Measurements from ENCODE around the gene CDK8. TPM values are rescaled to one million over a fixed set of nuclear protein-coding genes. Genes with fewer than 3 reads are reported as not detected.
"Not testable (repeated sequence)": the region's sequence is repeated elsewhere in the genome, so short reads cannot be mapped to it uniquely, and the experiment has no call there.

Gene CDK8
- total RNA-seq, 2 experiments from 2014 or later, result 26.9 to 28.4 TPM

- CTCF ChIA-PET, result no interaction called here
- POLR2A ChIA-PET, result no interaction called here
These were observed 53.8 kb downstream of the CDK8 start for GRCh38 chr13:26307701-26308100.

- POLR2A ChIA-PET, result no interaction called here
- CTCF ChIA-PET, result no interaction called here
These were observed 54.3 kb downstream of the CDK8 start for GRCh38 chr13:26308250-26308649.

GRCh38 chr13:26308836-26309235, 54.9 kb downstream of the CDK8 start:
- ChIA-PET CTCF (no interaction called here), POLR2A (no interaction called here)

- CTCF ChIA-PET, result no interaction called here
- POLR2A ChIA-PET, result no interaction called here
These were observed 56.1 kb downstream of the CDK8 start for GRCh38 chr13:26310003-26310402.

GRCh38 chr13:26310470-26310869, 56.5 kb downstream of the CDK8 start:
- ChIA-PET CTCF (no interaction called here), POLR2A (no interaction called here)

GRCh38 chr13:26312019-26312418, 58.1 kb downstream of the CDK8 start:
- CTCF ChIA-PET, result not testable (repeated sequence)
- POLR2A ChIA-PET, result interaction anchor here (0.6 kb wide), 1 partner anchor 11 kb away, joined by 5 read pairs; no protein-coding TSS in a partner anchor

- CTCF ChIA-PET, POLR2A ChIA-PET: not testable (repeated sequence)
These were observed 62.2 kb downstream of the CDK8 start for GRCh38 chr13:26316095-26316494.

- ChIA-PET CTCF (no interaction called here), POLR2A (no interaction called here)
These were observed 66.8 kb downstream of the CDK8 start for GRCh38 chr13:26320766-26321165.

GRCh38 chr13:26323127-26323526, 69.2 kb downstream of the CDK8 start:
- ChIA-PET CTCF (no interaction called here), POLR2A (no interaction called here)

GRCh38 chr13:26323764-26324163, 69.8 kb downstream of the CDK8 start:
- ChIA-PET POLR2A (no interaction called here), CTCF (no interaction called here)

- CTCF ChIA-PET, result no interaction called here
- POLR2A ChIA-PET, result no interaction called here
These were observed 70.4 kb downstream of the CDK8 start for GRCh38 chr13:26324294-26324693.

GRCh38 chr13:26324867-26325266, 70.9 kb downstream of the CDK8 start:
- ChIA-PET CTCF (no interaction called here), POLR2A (no interaction called here)

- POLR2A ChIA-PET, result no interaction called here
- CTCF ChIA-PET, result no interaction called here
These were observed 71.9 kb downstream of the CDK8 start for GRCh38 chr13:26325876-26326275.

GRCh38 chr13:26326562-26326961, 72.6 kb downstream of the CDK8 start:
- CTCF ChIA-PET, result no interaction called here
- POLR2A ChIA-PET, result no interaction called here

GRCh38 chr13:26327940-26328725, 74.2 kb downstream of the CDK8 start:
- POLR2A ChIA-PET, result interaction anchor here (0.5 kb wide), 1 partner anchor 8 kb away, joined by 4 read pairs; no protein-coding TSS in a partner anchor

GRCh38 chr13:26335158-26335557, 81.2 kb downstream of the CDK8 start:
- CTCF ChIA-PET, result no interaction called here
- POLR2A ChIA-PET, result no interaction called here

More at GRCh38 chr13:26327940-26328725, 74.2 kb downstream of the CDK8 start:
- CTCF ChIA-PET, result no interaction called here

- POLR2A ChIA-PET, result no interaction called here
These were observed 86.9 kb downstream of the CDK8 start for GRCh38 chr13:26340807-26341206.

GRCh38 chr13:26342898-26343297, 89.0 kb downstream of the CDK8 start:
- ChIA-PET CTCF (no interaction called here), POLR2A (no interaction called here)

More at GRCh38 chr13:26340807-26341206, 86.9 kb downstream of the CDK8 start:
- CTCF ChIA-PET, result no interaction called here

- POLR2A ChIA-PET, result no interaction called here
- CTCF ChIA-PET, result no interaction called here
These were observed 89.9 kb downstream of the CDK8 start for GRCh38 chr13:26343816-26344215.

- POLR2A ChIA-PET, result no interaction called here
- CTCF ChIA-PET, result no interaction called here
These were observed 91.1 kb downstream of the CDK8 start for GRCh38 chr13:26344980-26345379.

GRCh38 chr13:26348966-26349365, 95.0 kb downstream of the CDK8 start:
- ChIA-PET POLR2A (no interaction called here), CTCF (no interaction called here)

GRCh38 chr13:26362261-26362660, 108.3 kb downstream of the CDK8 start:
- POLR2A ChIA-PET, result no interaction called here

More at GRCh38 chr13:26362261-26362660, 108.3 kb downstream of the CDK8 start:
- CTCF ChIA-PET, result no interaction called here

Measured in activated CD8-positive, alpha-beta memory T cell treated with anti-CD3 and anti-CD28 coated beads for 36 hours (primary cell).